ENCODE results near the gene HOXB3. TPM values are rescaled to one million over a fixed set of nuclear protein-coding genes. Genes with fewer than 3 reads are reported as not detected.

The HOXB3 gene
- total and polyA plus RNA-seq, 7 donors, result 6.2 to 64.3 (median 25.3) TPM

DNA sequence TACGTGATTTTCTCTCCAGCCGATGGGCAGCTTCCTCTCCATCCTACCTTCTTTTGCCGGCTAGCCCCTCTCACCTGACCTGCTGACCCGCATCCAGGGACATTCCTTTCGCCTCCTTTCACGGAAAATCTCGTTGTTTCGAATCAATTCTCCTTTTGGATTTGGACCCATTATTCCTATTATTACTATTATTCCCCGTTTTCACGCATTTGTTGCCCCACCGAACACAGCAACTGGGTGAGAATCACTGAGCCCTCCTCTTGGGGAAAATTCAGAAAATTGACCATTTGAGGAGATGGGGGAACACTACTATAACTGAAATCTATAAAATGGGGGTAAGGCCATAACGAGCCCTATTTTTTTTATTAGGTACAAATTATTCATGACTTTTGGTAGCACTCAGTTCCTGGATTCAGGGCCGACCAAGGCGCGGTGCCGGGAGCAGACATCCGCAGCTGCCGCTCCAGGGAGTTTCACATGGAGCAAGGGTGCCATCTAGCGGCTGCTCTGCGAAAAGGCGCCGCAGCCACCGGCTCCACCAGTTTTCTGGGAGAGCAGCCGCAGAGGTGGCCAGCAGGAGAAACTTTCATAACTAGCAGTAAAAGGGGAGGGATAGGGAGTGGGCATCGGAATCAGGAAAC, 28.3 kb upstream of the HOXB3 start:
- intact Hi-C loops (cut with DNase I), result loop anchor here (1.0 to 10.0 kb wide), 6 partner anchors 99 to 594 kb away; partner anchors contain the start of gene IGF2BP1

DNA sequence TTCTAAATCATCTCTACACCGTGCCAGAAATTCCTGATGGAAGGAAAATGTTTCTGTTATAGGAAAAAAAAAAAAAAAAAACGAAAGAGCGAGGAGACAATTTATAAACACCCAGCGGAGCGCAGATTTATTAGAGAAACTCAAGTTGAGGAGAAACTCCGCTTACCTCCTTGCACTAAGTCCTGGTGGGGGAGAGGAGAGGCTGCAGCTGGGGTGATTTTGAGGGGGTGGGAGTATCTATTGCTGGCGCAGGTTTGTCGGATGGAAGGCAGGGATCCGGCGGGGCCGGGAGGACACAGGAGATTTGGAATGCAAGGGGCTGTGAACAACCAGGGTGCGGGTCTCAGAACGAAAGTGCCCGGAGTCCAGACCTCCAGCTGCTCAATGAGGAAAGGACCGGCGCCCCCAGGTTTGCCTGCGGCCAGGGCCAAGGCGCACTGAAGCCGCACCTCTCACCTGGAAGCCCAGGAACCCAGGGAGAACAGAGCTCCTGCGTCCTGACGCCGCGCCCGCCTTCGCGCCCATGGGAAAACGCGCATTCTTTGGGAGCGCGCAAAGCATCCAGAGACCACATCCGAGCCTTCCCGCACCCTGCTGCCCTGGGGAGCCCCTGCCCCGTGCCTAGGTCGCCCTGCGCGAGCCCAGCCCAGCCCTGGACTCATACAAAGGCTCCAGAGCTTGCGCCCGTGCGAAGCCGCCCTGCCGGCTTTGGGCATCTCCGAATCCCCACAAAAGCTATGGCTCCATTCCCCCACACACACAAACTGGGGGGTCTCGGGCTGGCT, 27.6 kb upstream of the HOXB3 start:
- H3K4me3 ChIP-seq, result no peak overlapping the region
- intact Hi-C loops (cut with DNase I), result loop anchor here (1.0 to 10.0 kb wide), 6 partner anchors 100 to 593 kb away; partner anchors contain the start of gene IGF2BP1
- H3K27ac ChIP-seq, result no peak overlapping the region
- no peaks in the 10 kb centered on the region for H3K9me3 ChIP-seq
- peaks cover 83 to 100% (median 96%) of the 10 kb centered on the region in 3 donors for H3K27me3 ChIP-seq
- DNase-seq, result no peak
- peaks cover 0 to 39% (median 33%) of the 10 kb centered on the region in 4 donors for H3K4me1 ChIP-seq
- TF ChIP-seq POLR2AphosphoS5 (IDR thresholded peaks at IDR 0.05), result peak in 1 of 4 donors; percentile 49
- TF ChIP-seq, protein P1, sequence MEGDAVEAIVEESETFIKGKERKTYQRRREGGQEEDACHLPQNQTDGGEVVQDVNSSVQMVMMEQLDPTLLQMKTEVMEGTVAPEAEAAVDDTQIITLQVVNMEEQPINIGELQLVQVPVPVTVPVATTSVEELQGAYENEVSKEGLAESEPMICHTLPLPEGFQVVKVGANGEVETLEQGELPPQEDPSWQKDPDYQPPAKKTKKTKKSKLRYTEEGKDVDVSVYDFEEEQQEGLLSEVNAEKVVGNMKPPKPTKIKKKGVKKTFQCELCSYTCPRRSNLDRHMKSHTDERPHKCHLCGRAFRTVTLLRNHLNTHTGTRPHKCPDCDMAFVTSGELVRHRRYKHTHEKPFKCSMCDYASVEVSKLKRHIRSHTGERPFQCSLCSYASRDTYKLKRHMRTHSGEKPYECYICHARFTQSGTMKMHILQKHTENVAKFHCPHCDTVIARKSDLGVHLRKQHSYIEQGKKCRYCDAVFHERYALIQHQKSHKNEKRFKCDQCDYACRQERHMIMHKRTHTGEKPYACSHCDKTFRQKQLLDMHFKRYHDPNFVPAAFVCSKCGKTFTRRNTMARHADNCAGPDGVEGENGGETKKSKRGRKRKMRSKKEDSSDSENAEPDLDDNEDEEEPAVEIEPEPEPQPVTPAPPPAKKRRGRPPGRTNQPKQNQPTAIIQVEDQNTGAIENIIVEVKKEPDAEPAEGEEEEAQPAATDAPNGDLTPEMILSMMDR (IDR thresholded peaks at IDR 0.05), result no peak
- H3K36me3 ChIP-seq, result no peaks in the 10 kb centered on the region
- whole genome bisulfite sequencing, 2 donors, result 4 to 12% methylated on average over 43 of the region's 43 CpGs

More for the DNA sequence above, 28.3 kb upstream of the HOXB3 start:
- Histone ChIP-seq H3K9me3 (no peaks in the 10 kb centered on the region), H3K27me3 (peaks cover 79 to 100% (median 97%) of the 10 kb centered on the region in 3 donors), H3K36me3 (no peaks in the 10 kb centered on the region), H3K27ac (no peak overlapping the region), H3K4me3 (no peak overlapping the region), H3K4me1 (peaks cover 0 to 32% (median 26%) of the 10 kb centered on the region in 4 donors)
- WGBS, 2 donors, result 2 to 6% methylated on average over 25 of the region's 25 CpGs
- peak; percentile 95 for DNase-seq
- TF ChIP-seq POLR2A (IDR thresholded peaks at IDR 0.05) (no peak), POLR2AphosphoS5 (IDR thresholded peaks at IDR 0.05) (peak in 2 of 4 donors; percentile 32 to 50), EP300 (IDR thresholded peaks at IDR 0.05) (no peak)
- TF ChIP-seq, protein P1 (IDR thresholded peaks at IDR 0.05), result peak; percentile 95 to 99 (median 96)

DNA sequence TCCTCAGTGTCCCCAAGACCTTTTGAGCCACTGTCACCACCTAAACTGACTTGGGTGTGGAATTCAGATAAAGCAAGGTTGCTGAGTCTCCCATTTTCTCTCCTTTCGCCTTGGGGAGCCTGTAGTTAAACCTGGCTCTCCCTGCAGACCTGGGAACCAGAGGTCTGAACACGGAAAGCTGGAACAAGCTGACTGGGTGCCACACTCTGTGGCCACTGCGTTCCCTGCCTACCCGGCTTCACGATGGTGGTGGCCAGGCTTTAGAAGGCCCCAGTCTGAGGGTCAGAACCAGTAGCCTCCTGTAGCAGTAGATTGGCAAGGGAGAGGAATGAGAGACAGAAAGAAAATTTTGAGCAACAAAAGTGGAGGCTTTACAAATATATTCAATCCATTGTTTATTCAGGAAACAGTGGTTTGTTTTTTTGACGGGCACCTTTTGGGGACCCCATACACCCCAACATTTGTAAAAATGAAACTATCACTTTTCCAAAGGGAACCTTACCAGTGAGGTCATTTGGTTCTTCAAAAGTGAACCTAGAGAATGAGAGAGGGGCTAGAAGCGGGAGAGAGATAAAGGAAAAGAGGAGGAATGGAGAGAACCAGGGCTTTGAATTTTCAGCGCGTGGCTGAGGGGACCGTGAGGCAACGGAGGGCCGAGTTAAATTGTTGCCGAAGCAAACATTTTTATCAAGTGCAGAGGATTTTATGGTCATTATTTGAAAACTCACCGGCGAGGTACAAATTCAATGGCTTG, 26.9 kb upstream of the HOXB3 start:
- no peaks in the 10 kb centered on the region for H3K9me3 ChIP-seq
- H3K4me3 ChIP-seq, result no peak overlapping the region
- intact Hi-C loops (cut with DNase I), result loop anchor here (5.0 to 10.0 kb wide), 4 partner anchors 100 to 592 kb away; partner anchors contain the start of gene IGF2BP1
- H3K27me3 ChIP-seq, result peaks cover 83 to 100% (median 96%) of the 10 kb centered on the region in 3 donors
- no peak for DNase-seq
- 16 to 44% methylated on average over 15 of the region's 15 CpGs for WGBS, 2 donors
- TF ChIP-seq POLR2A (IDR thresholded peaks at IDR 0.05), result no peak
- TF ChIP-seq, protein P1 (IDR thresholded peaks at IDR 0.05), result no peak
- peak in 2 of 4 donors; percentile 16 to 41 for TF ChIP-seq POLR2AphosphoS5 (IDR thresholded peaks at IDR 0.05)
- no peak for TF ChIP-seq EP300 (IDR thresholded peaks at IDR 0.05)
- peaks cover 0 to 46% (median 40%) of the 10 kb centered on the region in 4 donors for H3K4me1 ChIP-seq
- H3K27ac ChIP-seq, result no peak overlapping the region
- no peaks in the 10 kb centered on the region for H3K36me3 ChIP-seq

DNA sequence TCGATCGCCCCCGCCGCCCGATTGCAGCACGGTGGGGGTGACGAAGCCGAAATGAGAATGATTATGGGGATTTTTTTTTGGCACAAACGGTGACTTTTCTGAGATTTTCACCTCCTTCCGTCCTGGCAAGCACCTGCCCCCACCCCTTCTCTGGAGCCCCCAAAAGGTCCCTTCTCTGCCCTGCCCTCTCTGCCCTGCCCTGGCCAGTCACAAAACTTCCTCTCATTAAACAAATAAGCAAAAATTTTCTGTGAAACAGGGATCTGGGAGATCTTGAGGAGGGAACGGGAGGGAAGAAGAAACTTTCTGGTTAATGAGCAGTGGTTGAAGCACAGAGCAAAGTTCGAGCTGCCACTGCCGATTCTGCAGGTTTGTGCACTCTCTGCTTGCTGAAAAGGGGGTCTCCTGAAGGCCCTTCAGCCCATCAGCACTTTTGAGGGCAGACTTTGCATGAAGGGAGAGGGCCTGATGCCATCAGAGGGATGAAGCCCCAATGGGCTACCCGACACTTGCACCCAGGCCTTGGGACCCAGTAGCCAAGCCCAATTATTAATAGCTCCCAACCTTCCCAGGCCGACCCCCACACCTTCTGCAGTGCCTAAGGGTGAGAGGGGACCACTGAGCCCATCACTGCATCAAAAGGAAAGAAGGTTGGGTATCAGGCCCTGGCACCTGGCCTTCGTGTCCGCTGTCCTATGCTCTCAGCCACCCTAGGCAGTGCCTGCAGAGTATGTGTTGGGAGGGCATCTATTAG, 26.1 kb upstream of the HOXB3 start:
- Histone ChIP-seq H3K9me3 (no peaks in the 10 kb centered on the region), H3K4me1 (peaks cover 0 to 54% (median 47%) of the 10 kb centered on the region in 4 donors), H3K4me3 (no peak overlapping the region), H3K36me3 (no peaks in the 10 kb centered on the region), H3K27me3 (peaks cover 83 to 100% (median 96%) of the 10 kb centered on the region in 3 donors), H3K27ac (no peak overlapping the region)
- intact Hi-C loops (cut with DNase I), result loop anchor here (5.0 to 10.0 kb wide), 4 partner anchors 101 to 591 kb away; partner anchors contain the start of gene IGF2BP1
- no peak for DNase-seq
- no peak for TF ChIP-seq EP300 (IDR thresholded peaks at IDR 0.05)
- TF ChIP-seq POLR2AphosphoS5 (IDR thresholded peaks at IDR 0.05), result no peak
- TF ChIP-seq POLR2A (IDR thresholded peaks at IDR 0.05), result no peak
- TF ChIP-seq, protein P1 (IDR thresholded peaks at IDR 0.05), result no peak
- 19 to 39% methylated on average over 17 of the region's 17 CpGs for WGBS, 2 donors

All from sigmoid colon (tissue), 7 donors.